GM19395 (cell line): ENCODE results near the gene DDX60.
"Not testable (repeated sequence)": the region's sequence is repeated elsewhere in the genome, so short reads cannot be mapped to it uniquely, and the experiment has no call there.

ENCODE experiments used
- ATAC-seq: cut with Tn5 transposase; IDR thresholded peaks from one replicate; pipeline ENCODE4 v1.9.1; 2021; ENCODE audit warnings: mild to moderate bottlenecking, moderate library complexity; ENCODE audit not compliant: unreplicated experiment

The DDX60 gene

DNA sequence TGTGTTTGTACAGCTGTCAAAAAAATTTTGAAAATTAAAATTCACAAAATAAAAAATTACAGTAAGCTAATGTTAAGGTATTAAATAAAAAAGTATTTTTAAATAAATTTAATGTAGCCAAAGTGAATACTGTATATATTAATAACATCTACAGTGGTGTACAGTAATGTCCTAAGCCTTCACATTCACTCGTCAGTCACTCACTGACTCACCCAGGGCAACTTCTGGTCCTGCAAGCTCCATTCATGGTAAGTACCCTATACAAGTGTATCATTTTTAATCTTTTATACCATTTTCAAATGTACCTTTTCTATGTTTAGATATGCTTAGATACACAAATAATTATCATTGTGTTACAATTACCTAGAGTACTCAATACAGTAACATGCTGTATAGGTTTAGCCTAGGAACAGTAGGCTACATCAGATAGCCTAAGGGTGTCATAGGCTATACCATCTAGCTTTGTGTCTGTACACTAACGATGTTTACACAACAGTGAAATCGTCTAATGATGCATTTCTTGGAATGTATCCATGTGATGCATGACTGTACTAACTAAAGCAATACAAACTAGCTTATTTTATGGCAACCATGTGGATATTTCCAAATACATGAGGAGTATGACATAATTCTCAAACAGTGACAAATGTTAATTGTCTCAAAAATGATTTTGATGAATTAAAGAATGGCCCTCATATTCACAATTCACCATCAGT is 13.7 kb downstream of the DDX60 start:
- no peak for ATAC-seq

DNA sequence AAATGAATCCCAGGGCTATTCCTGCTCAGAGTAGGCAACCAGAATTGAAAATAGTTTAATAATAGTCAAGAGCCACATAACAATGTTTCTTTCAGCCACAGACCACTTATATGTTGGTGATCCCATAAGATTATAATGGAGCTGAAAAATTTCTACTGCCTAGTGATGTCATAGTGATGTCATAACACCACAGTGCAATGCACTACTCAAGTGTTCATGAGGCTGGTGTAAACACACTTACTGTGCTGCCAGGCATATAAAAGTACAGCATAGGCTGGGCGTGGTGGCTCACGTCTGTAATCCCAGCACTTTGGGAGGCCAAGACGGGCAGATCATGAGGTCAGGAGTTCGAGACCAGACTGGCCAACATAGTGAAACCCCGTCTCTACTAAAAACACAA is 15.1 kb downstream of the DDX60 start:
- not testable (repeated sequence) for ATAC-seq

DNA sequence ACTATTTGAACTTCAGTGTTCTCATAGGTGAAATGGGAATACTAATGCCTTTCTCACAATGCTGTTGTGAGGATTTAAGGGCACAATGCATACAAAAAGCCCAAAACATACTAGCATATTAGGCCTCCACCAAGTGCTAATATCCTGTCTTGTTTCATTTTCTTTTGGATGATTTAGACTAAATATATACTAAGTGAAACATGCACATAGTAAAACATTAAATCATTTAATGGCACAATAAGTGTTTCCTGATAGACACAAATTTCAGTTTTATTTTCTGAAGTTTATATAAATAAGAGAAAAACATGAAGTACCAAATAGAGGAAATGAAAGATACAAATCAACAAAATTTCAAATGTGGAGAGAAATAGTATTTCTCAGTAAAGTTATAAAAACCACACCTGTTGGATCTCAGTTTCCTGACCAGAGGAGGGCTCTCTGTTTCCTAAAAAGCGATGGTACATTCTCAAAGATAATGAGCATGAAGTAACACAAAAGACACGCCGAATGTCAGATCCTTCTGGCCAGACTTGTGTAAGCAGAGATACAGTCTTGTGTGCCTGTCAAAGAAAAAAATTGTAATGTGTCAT is 25.1 kb downstream of the DDX60 start:
- ATAC-seq, result peak; percentile 81

DNA sequence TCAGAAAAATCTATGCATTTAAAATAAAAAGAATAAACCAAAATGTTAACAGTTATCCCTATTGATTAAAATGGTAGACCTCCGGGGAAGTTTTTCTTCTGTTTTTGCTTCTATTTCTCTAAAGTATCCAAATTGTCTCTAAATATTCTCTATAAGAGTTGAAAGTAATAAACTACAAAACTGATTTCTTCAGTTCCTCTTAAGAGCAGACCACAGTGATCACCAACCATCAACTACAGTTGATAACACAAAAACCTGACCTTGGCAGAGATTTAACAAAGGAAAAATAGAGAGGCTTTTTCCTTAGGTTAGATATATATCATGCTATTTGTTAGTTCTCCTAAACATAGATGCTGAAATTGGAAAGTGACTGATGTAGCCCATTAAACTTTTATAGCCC is 27.3 kb downstream of the DDX60 start:
- ATAC-seq, result peak; percentile 35

DNA sequence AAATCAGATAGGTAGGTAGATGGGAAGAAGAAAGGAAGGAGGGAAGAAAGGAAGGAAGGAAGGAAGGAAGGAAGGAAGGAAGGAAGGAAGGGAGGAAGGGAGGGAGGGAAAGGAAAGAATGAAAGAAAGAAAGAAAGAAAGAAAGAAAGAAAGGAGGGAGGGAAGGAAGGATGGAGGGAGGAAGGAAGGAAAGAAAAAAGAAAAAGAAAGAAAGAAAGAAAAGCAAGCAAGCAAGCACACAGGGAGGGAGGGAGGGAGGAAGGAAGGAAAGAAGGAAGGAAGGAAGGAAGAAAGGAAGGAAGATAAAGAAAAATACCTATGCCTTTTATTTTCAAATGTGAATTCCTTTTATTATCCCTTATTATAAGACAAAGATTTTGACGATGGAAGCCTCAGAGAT is 32.7 kb downstream of the DDX60 start:
- not testable (repeated sequence) for ATAC-seq

DNA sequence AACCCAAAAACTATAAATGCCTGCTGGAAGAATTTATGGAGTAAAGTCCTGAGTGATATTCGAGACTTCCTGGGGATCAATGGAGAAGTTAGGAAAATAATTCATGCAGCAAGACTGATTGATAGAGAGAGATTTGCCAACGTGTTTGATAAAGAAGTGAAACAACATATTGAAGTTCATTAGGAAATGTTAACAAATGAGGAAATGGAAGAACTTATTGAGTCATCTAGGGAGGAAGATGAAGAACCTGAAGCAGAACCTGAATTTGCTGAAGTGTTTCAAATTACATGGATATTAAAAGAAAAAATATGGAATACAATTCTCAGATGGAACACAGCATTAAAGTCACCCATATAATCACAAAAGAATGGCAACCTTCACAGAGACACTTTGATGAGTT is 39.0 kb downstream of the DDX60 start:
- ATAC-seq, result no peak

DNA sequence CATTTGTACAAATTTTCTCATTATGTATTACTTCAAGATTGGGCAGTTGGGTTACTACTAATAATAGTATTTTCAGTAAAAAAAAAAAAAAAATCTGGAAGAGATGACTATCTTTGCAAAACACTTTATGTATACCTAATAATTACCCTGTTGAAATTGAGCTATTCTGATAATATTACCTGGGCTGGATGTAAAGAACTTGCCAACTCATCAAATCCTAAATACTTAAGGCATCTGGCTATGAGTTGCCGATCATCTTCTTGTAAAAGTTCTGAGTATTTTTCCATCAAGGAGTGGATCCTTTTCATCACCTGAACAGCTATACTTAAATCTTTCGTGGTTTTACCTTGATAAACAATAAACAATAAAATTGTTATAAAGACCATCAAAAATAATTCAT is 42.7 kb downstream of the DDX60 start:
- ATAC-seq, result no peak

DNA sequence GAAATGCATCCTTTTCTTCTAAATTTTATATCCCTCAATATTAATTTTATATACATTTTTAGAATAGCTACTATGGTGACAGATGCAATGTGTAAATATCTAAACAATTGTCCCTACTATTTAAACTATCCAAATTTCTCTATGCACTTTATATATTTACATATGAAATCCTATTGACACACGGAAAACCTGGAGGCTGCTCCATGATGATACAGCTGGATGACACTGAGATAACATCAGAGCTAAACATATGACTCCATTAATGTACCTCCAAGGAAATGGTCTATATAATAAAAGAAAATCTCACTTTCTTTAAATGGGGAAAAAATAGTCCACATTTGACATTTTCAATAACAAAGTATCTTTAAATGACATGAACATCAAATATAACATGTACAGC is 43.7 kb downstream of the DDX60 start:
- no peak for ATAC-seq

DNA sequence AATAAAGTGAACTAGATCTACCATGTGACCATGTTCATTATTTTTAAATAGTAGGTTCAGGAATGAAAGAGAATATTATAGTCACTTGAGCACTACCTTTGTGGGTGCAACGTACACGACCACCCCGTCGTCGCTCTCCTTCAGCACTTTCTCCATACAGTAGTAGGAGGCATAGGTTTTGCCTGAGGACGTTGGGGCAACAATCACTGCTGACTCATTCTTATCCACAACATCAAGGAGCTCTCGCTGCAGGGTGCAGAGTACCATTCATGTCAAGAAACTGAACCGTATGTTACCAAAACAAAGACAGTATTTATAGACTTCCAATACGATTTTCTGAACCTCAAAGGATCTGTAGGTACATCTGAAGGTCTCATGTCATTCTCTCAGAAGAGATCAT is 44.7 kb downstream of the DDX60 start:
- ATAC-seq, result no peak

DNA sequence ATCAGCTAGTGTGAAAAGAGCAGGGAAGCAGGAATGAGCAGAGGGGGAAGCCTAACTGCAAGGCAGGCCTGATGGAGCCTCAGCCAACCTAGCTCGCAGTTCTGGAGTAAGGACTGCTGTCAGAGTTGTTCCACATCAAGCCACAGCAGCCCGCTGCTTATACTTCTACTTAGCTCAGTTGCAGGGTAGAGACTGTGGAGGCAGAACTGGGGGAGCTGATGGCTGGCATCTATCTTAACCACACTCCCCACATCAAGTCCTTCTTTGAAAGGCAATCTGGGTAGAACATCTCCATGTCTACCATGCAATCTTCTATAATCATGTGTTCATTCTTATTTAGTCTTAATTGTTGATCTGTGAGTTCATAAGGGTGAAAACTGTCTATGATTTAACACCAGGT is 46.1 kb downstream of the DDX60 start:
- ATAC-seq, result no peak

DNA sequence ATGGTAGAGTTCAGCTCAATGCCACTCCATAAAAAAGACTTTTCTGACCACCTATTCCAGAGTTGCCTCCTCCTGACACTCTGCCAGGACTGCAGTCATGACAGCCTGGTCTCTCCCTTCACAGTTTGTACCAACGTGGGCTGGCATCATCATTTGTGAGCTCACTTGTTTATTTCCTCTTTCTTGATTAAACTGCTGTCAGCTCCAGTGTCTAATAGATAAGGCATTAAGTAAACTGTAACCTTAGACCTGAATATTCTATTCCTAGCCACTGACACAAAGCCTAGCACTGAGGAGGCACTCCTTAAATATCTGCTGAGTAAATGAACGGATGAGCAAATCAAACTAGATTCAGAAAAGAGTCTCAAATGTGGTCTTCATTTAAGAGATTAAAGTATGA is 48.7 kb downstream of the DDX60 start:
- ATAC-seq, result no peak

DNA sequence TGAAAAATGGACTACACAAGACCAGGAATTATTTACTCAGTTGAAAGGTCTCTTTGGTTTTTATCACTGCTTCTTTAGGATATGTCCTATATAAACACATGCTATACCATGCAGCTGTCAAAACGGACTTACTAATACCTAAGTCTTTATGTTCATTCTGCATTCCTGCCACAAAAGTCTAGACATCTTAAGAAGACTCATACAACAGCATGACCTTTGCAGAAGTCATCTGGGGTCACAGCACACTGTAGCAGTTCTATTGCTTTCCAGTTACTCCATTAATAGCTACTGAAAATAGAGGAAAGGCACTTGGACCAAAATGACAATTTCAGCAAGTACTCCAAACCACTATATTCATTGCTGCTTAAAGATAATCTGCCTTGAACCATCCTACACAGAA is 53.2 kb downstream of the DDX60 start:
- no peak for ATAC-seq

DNA sequence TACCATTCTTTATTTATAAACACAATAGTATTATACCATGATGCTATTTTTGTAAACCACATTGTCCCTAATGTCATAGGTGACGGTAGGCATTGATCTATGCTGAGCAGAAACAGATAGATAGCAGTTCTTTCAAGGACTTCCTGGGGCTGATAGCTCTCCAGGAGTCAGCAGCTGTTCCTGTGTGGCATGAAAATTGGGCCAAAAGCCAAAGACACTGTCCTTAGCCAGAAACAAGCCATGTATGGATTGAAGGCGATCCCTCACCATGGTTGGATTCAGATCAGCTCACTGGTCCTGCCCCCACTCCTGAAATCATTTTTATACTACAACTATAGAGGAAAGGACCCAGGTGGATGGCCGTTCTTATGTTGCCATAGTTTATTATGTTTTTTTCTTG is 53.6 kb downstream of the DDX60 start:
- ATAC-seq, result no peak

DNA sequence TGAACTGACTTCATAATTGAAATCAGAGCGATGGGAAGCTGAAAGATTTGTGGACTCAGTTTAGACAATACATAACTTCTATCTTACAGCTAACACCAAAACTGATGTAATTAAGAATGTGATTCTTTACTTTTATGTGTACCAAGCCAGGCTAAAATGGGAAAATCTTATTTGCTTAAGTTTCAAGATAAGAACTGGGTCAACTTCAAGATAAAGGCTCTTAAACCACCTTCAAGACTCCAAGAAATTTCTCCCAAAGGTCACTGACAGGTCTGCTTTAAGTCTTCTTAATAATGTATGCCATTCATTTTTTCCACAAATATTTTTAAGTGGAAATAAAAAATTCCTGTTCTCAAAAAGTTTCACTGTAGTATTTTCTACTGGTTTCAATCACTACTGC is 55.5 kb downstream of the DDX60 start:
- no peak for ATAC-seq

DNA sequence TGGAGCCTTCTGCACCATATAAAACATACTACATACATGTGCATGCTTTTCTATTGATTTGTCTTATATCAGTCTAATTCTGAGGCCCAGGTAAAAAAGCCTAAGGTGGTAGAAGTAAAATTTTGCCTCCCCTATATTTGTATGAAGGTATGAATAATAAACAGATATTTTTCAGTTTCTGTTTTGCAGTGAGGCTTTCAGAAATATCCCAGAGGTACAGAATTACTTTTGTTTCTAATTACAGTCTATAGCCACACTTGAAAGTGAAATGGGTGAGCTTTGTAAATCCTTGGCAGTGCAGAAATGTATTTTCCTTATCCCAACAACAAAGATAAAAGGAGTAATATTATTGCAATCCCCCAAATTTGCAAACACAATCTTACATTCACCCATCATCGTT is 59.5 kb downstream of the DDX60 start:
- peak; percentile 68 for ATAC-seq

DNA sequence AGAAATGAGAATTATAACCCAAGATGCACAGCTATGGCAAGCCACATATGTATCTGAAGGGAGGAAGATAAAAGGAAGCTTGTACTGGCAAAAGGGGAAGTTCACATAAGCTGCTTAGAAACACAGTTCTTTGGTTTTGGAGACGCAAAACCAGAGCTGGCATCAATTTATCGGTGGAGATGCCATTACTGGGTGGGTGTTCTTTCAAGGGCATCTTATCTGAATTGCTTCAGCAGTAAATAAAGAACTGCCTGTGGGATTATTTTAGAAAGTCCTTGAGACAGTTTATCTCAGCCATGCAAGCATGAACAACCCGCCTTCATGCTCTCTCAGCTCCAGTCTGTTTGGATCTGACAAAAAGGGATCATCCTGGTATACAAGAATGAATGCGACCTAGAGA is 60.8 kb downstream of the DDX60 start:
- ATAC-seq, result no peak

DNA sequence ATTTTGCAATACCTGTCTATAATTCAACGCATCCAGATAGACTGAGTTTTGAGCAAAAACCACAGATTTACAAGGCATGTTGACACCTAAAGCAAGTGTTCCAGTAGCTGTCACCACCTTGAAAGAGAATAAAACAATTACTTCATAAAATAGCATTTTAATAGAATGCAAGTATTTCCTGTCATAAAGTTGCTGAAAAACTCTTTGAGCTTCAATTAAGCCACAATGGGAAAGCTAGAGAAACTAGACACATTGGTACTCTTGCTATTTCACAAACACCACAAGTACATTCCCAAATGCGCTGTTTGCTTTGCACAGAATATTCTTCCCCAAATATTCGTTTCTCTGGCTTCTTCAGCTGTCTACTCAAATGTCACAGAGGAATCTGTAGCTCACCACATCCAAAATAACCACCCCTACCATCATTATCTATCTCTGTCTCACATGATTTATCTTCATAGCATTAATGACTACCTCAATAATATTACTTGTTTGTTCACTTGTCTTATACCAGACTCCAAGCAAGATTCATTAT is 70.3 kb downstream of the DDX60 start:
- no peak for ATAC-seq

DNA sequence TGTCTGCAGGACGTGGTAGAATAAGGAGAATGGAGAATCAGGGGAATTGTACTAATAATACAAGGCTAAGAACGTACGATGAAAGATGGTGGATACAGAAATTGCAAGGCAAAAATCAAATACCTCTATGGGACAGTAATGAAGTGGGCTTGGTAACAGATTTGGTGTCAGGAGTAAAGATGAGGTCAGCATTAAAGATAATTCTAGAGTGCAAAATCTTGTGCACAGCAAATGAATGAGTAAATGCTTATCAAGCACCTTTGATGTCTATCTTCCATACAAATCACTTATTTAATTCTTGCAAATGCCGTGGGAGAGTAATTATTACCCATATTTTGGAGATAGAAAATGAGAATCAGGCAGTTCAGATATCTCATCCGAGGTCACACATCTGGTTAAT is 70.9 kb downstream of the DDX60 start:
- no peak for ATAC-seq

DNA sequence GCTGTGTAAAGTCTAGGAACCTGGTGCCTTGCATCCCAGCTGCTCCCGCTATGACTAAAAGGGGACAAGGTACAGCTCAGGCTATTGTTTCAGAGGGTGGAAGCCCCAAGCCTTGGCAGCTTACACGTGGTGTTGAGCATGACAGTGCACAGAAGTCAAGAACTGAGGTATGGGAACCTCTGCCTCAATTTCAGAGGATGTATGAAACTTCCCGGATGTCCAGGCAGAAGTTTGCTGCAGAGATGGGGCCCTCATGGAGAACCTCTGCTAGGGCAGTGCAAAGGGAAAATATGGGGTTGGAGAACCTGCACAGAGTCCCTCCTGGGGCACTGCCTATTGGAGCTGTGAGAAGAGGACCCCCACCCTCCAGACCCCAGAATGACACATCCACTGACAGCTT is 76.6 kb downstream of the DDX60 start:
- ATAC-seq, result no peak

DNA sequence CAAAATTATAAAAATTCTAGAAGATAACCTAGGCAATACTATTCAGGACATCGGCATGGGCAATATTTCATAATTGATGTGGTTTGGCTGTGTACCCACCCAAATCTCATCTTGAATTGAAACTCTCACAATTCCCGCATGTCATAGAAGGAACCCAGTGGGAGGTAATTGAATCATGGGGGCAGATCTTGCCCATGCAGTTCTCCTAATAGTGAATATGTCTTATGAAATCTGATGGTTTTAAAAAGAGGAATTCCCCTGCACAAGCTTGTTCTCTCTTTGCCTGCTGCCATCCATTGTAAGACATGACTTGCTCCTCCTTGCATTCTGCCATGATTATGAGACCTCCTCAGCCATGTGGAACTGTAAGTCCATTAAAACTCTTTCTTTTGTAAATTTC is 77.7 kb downstream of the DDX60 start:
- ATAC-seq, result no peak

DNA sequence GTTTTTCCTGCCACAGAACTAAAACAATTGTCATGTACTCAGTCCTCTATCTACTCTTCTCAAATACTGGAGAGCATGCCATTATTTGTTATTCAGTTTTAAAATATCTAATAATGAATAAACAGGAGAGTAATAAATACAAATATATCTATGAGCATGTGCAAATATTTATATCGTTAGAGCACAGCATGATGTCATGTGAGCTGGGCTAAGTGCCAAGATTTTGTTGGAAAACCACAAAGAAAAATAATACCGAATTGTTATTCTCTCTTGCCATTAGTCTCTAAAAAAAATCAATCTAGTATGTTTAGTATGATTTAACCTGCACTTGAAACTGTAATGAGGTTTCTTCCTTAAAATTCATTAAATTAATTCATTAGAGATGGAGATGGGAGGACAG is 97.3 kb downstream of the DDX60 start:
- ATAC-seq, result no peak

DNA sequence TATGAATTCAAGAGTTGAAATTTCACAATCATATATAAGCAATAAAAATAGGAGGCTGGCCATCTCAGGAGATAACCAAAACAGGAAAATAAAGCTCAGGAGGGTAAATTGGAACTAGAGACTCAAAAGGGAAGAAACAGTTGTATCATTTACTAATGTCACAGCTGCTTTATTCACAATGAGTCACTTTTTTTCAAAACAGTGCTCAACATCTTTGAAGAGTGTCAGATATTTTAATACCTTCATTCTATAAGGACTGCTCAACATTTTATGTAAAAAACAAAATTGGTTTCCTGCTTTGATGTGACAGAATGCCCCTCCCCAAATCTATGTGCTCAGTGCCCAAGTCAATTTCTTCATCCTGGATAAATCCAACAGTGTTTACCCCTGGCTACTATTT is 97.7 kb downstream of the DDX60 start:
- no peak for ATAC-seq

DNA sequence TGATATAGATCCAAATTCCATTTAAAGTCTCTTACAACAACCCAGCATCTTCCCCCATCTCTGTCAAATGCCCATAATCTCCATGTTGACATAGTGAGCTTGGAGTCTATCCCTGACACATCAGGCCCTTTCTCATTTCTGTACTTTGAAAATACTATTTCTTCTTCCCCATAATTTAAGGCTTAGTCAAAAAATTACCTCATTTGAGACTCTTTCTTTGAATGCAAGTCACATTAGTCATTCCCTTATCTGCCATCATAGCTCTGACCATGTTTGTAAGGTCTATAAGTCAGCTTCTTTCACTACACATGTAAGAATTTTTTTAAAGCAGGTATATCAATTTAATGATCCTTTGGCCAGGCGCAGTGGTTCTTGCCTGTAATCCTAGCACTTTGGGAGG is 99.9 kb downstream of the DDX60 start:
- ATAC-seq, result no peak
